Kidney glomerular epithelial cell (primary cell): ENCODE measurements around the gene MAPK4.

Experiments
- DNase-seq: peaks from one replicate; lab custom pipeline; 2025; lab: John Stamatoyannopoulos, UW

MAPK4 gene

GRCh38 chr18:50719471-50720324 lies 159.8 kb downstream of the MAPK4 start:
- no peak for DNase-seq

GRCh38 chr18:50720325-50720674 lies 160.4 kb downstream of the MAPK4 start:
- no peak for DNase-seq

GRCh38 chr18:50721006-50721405 lies 161.1 kb downstream of the MAPK4 start:
- DNase-seq = no peak

GRCh38 chr18:50721451-50722120 lies 161.7 kb downstream of the MAPK4 start:
- DNase-seq = no peak

- DNase-seq = no peak
These were observed 162.4 kb downstream of the MAPK4 start for GRCh38 chr18:50722311-50722710.

GRCh38 chr18:50724751-50725151 lies 164.9 kb downstream of the MAPK4 start:
- DNase-seq = no peak

GRCh38 chr18:50726960-50727589 lies 167.2 kb downstream of the MAPK4 start:
- no peak for DNase-seq

GRCh38 chr18:50727721-50728471 lies 168.0 kb downstream of the MAPK4 start:
- no peak for DNase-seq

- no peak for DNase-seq
These were observed 169.5 kb downstream of the MAPK4 start for GRCh38 chr18:50729376-50729775.

GRCh38 chr18:50729986-50730385 lies 170.1 kb downstream of the MAPK4 start:
- DNase-seq = no peak

- no peak for DNase-seq
These were observed 174.5 kb downstream of the MAPK4 start for GRCh38 chr18:50734342-50734741.

GRCh38 chr18:50734886-50735285 lies 175.0 kb downstream of the MAPK4 start:
- DNase-seq = no peak

GRCh38 chr18:50737127-50737526 lies 177.2 kb downstream of the MAPK4 start:
- DNase-seq = no peak

GRCh38 chr18:50738098-50738757 lies 178.3 kb downstream of the MAPK4 start:
- DNase-seq = no peak

- no peak for DNase-seq
These were observed 183.1 kb downstream of the MAPK4 start for GRCh38 chr18:50742952-50743351.

- DNase-seq = no peak
These were observed 184.4 kb downstream of the MAPK4 start for GRCh38 chr18:50744253-50744652.

- no peak for DNase-seq
These were observed 186.1 kb downstream of the MAPK4 start for GRCh38 chr18:50745945-50746344.

GRCh38 chr18:50747849-50748242 lies 188.0 kb downstream of the MAPK4 start:
- DNase-seq = no peak

GRCh38 chr18:50748243-50749229 lies 188.6 kb downstream of the MAPK4 start:
- DNase-seq = no peak

GRCh38 chr18:50749421-50749820 lies 189.5 kb downstream of the MAPK4 start:
- no peak for DNase-seq

- DNase-seq = no peak
These were observed 190.1 kb downstream of the MAPK4 start for GRCh38 chr18:50749945-50750344.
